ENCODE data around the gene BCO2.

- no peak for TF ChIP-seq CTCF (IDR thresholded peaks at IDR 0.05; ENCODE audit: insufficient read depth, low read length)
- TF ChIP-seq POLR2AphosphoS5 (IDR thresholded peaks at IDR 0.05; ENCODE audit: low read depth), result no peak
- TF ChIP-seq REST (IDR thresholded peaks at IDR 0.05; ENCODE audit: insufficient replicate concordance, low read depth), result no peak
- no peak for TF ChIP-seq GABPA (IDR thresholded peaks at IDR 0.05; ENCODE audit: low read depth)
These were observed 48.6 kb downstream of the BCO2 start for GRCh38 chr11:112223754-112224532.
